Keratinocyte (primary cell): ENCODE data around the gene ELF3. TPM values are rescaled to one million over a fixed set of nuclear protein-coding genes. Genes with fewer than 3 reads are reported as not detected.

Experiments used
- DNase-seq: peaks from one replicate; pipeline ENCODE4 v3.0.0-alpha.2; 2011; ENCODE audit warnings: low read depth, missing footprints, low spot score
- FAIRE-seq: peaks from 2 replicates; lab custom pipeline; 2011; peaks lifted over from hg19 to GRCh38; lab: Jason Lieb, UNC
- H2AFZ ChIP-seq: 2 replicates; pipeline ENCODE4 v1.6.0; 2012; ENCODE audit warnings: low read length, control low read depth, inconsistent platforms; ENCODE audit not compliant: control insufficient read depth
- H3K27ac ChIP-seq: 2 replicates; pipeline ENCODE4 v1.5.1; 2011; ENCODE audit warnings: low read length; ENCODE audit not compliant: control insufficient read depth, insufficient read depth
- H3K27me3 ChIP-seq: 3 replicates; pipeline ENCODE4 v1.6.0; 2011; ENCODE audit warnings: low read length; ENCODE audit not compliant: control insufficient read depth, insufficient read depth; ENCODE audit errors: extremely low read depth
- H3K36me3 ChIP-seq, 2 experiments: 2 replicates in 1 of 2; 3 replicates in 1 of 2; pipeline ENCODE4 v1.5.1; 2011; ENCODE audit warnings: low read length in 2 of 2, mild to moderate bottlenecking in 1 of 2; ENCODE audit not compliant: control insufficient read depth in 2 of 2, insufficient read depth in 2 of 2; ENCODE audit errors: extremely low read depth in 1 of 2
- H3K4me1 ChIP-seq: 3 replicates; pipeline ENCODE4 v1.5.1; 2011; ENCODE audit warnings: low read length; ENCODE audit not compliant: control insufficient read depth, insufficient read depth; ENCODE audit errors: extremely low read depth
- H3K4me2 ChIP-seq: 3 replicates; pipeline ENCODE4 v1.6.0; 2011; ENCODE audit warnings: low read depth, low read length; ENCODE audit not compliant: control insufficient read depth, insufficient read depth; ENCODE audit errors: extremely low read depth
- H3K4me3 ChIP-seq, 3 experiments: fragments of 200-600 bp in 1 of 3; sonication (generic) in 1 of 3; 2 replicates in 2 of 3; 3 replicates in 1 of 3; pipeline ENCODE4 v1.5.1; 2011 to 2016; ENCODE audit warnings: low read length in 3 of 3, mild to moderate bottlenecking in 3 of 3, control low read depth in 2 of 3, inconsistent platforms in 1 of 3, low read depth in 1 of 3, mixed read lengths in 1 of 3, mixed run types in 1 of 3, moderate library complexity in 1 of 3; ENCODE audit not compliant: control insufficient read depth in 2 of 3, insufficient read depth in 2 of 3; ENCODE audit errors: extremely low read depth in 1 of 3
- H3K79me2 ChIP-seq: 2 replicates; pipeline ENCODE4 v1.6.0; 2012; ENCODE audit warnings: low read length; ENCODE audit not compliant: control insufficient read depth, insufficient read depth
- H3K9ac ChIP-seq: 3 replicates; pipeline ENCODE4 v1.6.0; 2011; ENCODE audit warnings: low read length; ENCODE audit not compliant: control insufficient read depth, insufficient read depth; ENCODE audit errors: extremely low read depth
- H3K9me1 ChIP-seq: 3 replicates; pipeline ENCODE4 v1.6.0; 2011; ENCODE audit warnings: low read length; ENCODE audit not compliant: control insufficient read depth, insufficient read depth; ENCODE audit errors: extremely low read depth
- H3K9me3 ChIP-seq: 2 replicates; pipeline ENCODE4 v1.5.1; 2012; ENCODE audit warnings: low read depth, low read length; ENCODE audit not compliant: control insufficient read depth
- H4K20me1 ChIP-seq: 3 replicates; pipeline ENCODE4 v1.6.0; 2011; ENCODE audit warnings: low read length; ENCODE audit not compliant: control insufficient read depth, insufficient read depth; ENCODE audit errors: extremely low read depth
- EZH2 ChIP-seq: IDR thresholded peaks from one replicate; pipeline ENCODE4 v1.6.1; 2012; ENCODE audit warnings: inconsistent platforms, mild to moderate bottlenecking, low read length, moderate library complexity
- dilution Hi-C: fragments of 300-500 bp; cut with MboI; formaldehyde crosslinking; loops from one replicate; pipeline ENCODE4 v1.7.0; 2020; ENCODE audit warnings: low sequenced_read_pairs; ENCODE audit not compliant: extremely low pct_ligation_motif_present
- polyA plus RNA-seq, 5 experiments: library from polyadenylated mRNA; depleted of rRNA in 3 of 5; stranded (reverse) in 3 of 5; stranded (forward) in 1 of 5; unstranded in 1 of 5; fragments of >200 nt; gene quantifications; 1 replicate in 1 of 5; 2 replicates in 3 of 5; 3 replicates in 1 of 5; pipeline versions ENCODE4 v1.2.1 to v1.2.3, GENCODE V29; 2011 to 2012; ENCODE audit warnings: missing spikeins in 2 of 5, low read depth in 1 of 5, low replicate concordance in 1 of 5
- TF ChIP-seq, protein P1 (sequence below), 3 experiments: IDR thresholded peaks in 1 of 3; conservative IDR thresholded peaks in 1 of 3; optimal IDR thresholded peaks in 1 of 3; 2 replicates in 2 of 3; 3 replicates in 1 of 3; pipeline versions ENCODE3 to v1.5.1; 2011; ENCODE audit warnings: low read length in 3 of 3, mild to moderate bottlenecking in 3 of 3, moderate library complexity in 2 of 3, control low read depth in 1 of 3, inconsistent platforms in 1 of 3; ENCODE audit not compliant: insufficient read depth in 2 of 3; ENCODE audit errors: extremely low read depth in 1 of 3

ELF3 gene
- polyA plus RNA-seq, 1 donor (not counting 4 experiments of a cell fraction or from before 2014, with no cell fraction given) = 0.51 TPM

DNA sequence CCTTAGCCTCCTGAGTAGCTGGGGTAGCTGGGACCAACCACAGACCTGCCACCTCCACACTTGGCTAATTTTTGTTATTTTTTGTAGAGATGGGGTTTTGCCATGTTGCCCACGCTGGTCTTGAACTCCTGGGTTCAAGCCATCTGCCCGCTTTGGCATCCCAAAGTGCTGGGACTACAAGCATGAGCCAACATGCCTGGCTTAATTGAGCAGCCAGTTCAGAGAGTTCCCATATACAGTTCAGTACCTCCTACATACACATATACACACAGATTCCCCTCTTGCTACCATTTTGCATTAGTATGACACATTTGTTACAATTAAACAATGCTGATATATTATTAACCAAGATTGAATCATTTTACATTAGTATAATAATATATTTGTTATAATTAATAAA is 25.0 kb upstream of the ELF3 start:
- DNase-seq (no peak), FAIRE-seq (no peak)
- dilution Hi-C loops = no loop called here
- Histone ChIP-seq H3K9ac (no peak overlapping the region), H3K79me2 (peaks cover 39% of the 10 kb centered on the region), H3K36me3 (peaks cover 8 to 12% of the 10 kb centered on the region in 2 experiments), H3K4me1 (peaks cover 49% of the 10 kb centered on the region), H3K27ac (no peak overlapping the region), H4K20me1 (no peaks in the 10 kb centered on the region), H2AFZ (no peak overlapping the region), H3K9me3 (no peaks in the 10 kb centered on the region), H3K4me2 (peak overlapping the region; percentile 16), H3K9me1 (no peaks in the 10 kb centered on the region), H3K4me3 (no peak overlapping the region), H3K27me3 (no peaks in the 10 kb centered on the region)
- TF ChIP-seq EZH2 = no peak
- TF ChIP-seq, protein P1, sequence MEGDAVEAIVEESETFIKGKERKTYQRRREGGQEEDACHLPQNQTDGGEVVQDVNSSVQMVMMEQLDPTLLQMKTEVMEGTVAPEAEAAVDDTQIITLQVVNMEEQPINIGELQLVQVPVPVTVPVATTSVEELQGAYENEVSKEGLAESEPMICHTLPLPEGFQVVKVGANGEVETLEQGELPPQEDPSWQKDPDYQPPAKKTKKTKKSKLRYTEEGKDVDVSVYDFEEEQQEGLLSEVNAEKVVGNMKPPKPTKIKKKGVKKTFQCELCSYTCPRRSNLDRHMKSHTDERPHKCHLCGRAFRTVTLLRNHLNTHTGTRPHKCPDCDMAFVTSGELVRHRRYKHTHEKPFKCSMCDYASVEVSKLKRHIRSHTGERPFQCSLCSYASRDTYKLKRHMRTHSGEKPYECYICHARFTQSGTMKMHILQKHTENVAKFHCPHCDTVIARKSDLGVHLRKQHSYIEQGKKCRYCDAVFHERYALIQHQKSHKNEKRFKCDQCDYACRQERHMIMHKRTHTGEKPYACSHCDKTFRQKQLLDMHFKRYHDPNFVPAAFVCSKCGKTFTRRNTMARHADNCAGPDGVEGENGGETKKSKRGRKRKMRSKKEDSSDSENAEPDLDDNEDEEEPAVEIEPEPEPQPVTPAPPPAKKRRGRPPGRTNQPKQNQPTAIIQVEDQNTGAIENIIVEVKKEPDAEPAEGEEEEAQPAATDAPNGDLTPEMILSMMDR (optimal IDR thresholded peaks at IDR 0.05 in 1 of 3, IDR thresholded peaks at IDR 0.05 in 1 of 3, conservative IDR thresholded peaks at IDR 0.05 in 1 of 3; ENCODE audit: extremely low read depth in 1 of 3, insufficient read depth in 2 of 3, low read length in 3 of 3) = no peak

DNA sequence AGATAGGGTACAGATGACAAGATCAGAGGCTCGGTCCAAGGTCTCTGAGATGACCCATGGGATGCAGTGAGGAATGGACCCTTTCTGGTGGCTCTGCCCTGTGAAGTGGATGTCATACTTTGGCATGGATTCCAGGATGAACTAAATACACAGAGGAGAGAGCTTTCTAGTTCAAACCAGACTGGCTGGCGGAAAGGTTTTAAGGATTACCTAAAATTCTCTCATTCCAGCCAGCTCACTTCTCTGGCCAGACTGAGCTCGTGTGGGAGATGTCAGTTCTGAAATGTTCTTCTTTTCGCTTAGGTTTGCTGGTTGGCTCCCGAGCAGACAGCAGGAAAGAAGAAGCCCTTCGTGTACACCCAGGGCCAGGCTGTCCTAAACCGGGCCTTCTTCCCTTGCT is 21.8 kb upstream of the ELF3 start:
- H4K20me1 ChIP-seq = no peaks in the 10 kb centered on the region
- H3K9me3 ChIP-seq = no peaks in the 10 kb centered on the region
- H3K36me3 ChIP-seq = peaks cover 17 to 25% of the 10 kb centered on the region in 2 experiments
- H3K4me3 ChIP-seq = no peak overlapping the region
- H2AFZ ChIP-seq = no peak overlapping the region
- H3K27ac ChIP-seq = no peak overlapping the region
- dilution Hi-C loops = no loop called here
- H3K27me3 ChIP-seq = no peaks in the 10 kb centered on the region
- H3K9me1 ChIP-seq = no peaks in the 10 kb centered on the region
- peaks cover 33% of the 10 kb centered on the region for H3K79me2 ChIP-seq
- H3K9ac ChIP-seq = no peak overlapping the region
- DNase-seq = no peak
- TF ChIP-seq, protein P1 (optimal IDR thresholded peaks at IDR 0.05 in 1 of 3, IDR thresholded peaks at IDR 0.05 in 1 of 3, conservative IDR thresholded peaks at IDR 0.05 in 1 of 3; ENCODE audit: extremely low read depth in 1 of 3, insufficient read depth in 2 of 3, low read length in 3 of 3) = no peak
- TF ChIP-seq EZH2 = no peak
- no peak for FAIRE-seq
- H3K4me2 ChIP-seq = no peak overlapping the region
- peaks cover 45% of the 10 kb centered on the region for H3K4me1 ChIP-seq
